GM19395 (cell line): ENCODE measurements around the gene KCTD5.
A peak's percentile ranks its signal among the peaks of the same experiment; 100 is the strongest.
"Not testable (repeated sequence)": the region's sequence is repeated elsewhere in the genome, so short reads cannot be mapped to it uniquely, and the experiment has no call there.

Experiments
- ATAC-seq: cut with Tn5 transposase; IDR thresholded peaks from one replicate; pipeline ENCODE4 v1.9.1; 2021; ENCODE audit warnings: mild to moderate bottlenecking, moderate library complexity; ENCODE audit not compliant: unreplicated experiment

KCTD5 gene

DNA sequence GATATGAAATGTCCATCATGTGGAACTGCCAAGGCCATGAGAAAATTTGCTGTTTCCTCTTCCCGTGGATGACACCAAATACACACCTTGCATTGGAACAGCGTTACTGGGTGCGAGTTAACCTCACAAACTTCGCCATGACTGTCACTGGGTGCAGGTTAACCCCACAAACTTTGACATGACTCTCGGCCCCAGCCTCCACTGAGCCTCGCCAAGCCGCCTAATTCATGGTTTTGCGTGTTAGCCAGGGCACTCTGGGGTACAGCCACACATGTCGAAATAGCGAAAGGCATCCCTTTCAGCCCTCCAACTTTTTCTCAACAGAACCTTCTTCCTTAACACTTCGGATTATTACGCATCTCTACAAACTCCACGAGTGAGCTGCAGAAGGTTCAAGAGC lies 10.6 kb upstream of the KCTD5 start:
- ATAC-seq, result no peak

DNA sequence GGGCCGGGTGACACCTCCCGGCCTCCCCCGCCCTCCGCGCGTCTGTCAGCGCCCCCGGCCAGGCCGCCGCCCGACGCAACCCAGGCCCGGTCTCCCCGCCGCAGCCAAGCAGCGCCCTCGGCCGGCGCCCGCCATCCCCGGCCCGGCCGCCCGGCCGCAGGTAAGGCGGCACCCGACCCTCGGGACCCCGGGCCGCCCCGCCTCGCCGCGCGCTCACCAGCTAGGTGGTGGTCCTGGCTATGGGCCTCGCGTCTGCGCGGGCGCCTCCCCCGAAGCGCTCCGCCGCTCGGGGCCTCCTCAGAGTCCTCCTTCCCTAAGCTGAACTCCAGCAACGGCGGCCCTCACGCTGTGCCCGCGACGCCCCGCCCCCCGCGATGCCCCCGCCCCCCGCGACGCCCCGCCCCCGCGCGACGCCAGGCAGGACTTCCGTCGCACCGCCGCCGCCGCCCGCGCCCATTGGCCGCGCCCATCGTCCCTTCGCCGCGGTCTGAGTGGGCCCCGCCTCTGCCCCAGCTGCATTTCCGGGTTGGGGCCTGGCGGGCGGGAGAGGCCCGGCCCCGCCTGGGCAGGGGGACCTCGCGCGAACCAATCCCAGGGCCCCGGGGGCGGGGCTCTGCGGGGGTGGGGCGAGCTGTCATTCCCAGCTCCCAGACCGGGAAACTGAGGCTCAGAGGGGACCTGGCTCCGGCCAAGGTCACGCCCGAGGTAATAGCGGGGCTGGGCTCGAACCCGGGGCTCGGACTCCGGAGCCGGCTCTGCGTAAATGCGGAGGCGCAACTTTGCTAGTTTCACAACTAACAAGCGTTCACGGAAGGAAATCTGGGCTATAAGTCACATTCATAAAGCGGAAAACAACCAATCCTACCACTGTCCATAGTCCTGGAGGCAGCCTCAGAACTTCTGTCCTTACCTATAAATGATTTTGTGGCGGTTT lies 9.0 kb upstream of the KCTD5 start:
- peak; percentile 81 for ATAC-seq

GRCh38 chr16:2675021-2675420 lies 7.3 kb upstream of the KCTD5 start:
- ATAC-seq, result no peak

DNA sequence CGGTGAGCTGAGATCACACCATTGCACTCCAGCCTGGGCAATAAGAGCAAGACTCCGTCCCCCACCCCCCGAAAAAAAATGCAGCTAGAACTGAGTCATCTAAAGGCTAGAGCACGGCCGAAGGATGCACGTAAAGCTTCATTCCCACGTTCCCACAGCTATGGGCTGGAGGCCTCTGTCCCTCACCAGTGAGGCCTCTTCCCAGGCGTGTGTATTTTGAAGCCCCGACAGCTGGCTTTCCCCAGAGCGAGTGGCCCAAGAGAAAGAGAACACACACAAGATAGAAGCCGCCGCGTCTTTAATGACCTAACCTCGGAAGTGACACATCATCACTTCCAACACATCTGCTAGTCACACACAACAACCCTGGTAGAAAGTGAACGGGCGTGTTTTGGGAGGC lies 6.6 kb upstream of the KCTD5 start:
- ATAC-seq, result no peak

GRCh38 chr16:2676937-2677336 lies 5.4 kb upstream of the KCTD5 start:
- not testable (repeated sequence) for ATAC-seq

GRCh38 chr16:2678206-2678965 lies 3.9 kb upstream of the KCTD5 start:
- ATAC-seq, result not testable (repeated sequence)

DNA sequence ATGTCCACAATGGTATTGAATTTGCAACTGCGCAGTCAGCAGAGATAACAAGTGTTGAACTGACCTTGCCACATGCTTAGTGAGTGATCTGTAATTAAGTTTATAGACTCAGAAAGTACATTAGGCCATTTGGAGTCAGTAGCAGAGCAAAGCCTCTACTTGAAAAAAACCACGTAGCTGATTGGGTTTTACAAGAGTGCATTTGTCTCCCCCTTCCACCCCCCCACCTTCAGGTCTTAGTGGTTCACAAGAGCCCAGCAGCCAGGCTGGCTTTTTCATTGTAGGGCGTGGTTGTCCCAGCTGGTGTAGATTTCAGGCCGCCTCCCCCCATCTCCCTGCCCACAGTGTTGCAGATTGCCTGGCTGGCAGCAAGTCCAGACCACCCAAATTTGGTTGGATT lies 2.4 kb upstream of the KCTD5 start:
- ATAC-seq, result not testable (repeated sequence)

GRCh38 chr16:2680360-2680759 lies 2.0 kb upstream of the KCTD5 start:
- ATAC-seq, result not testable (repeated sequence)

- ATAC-seq, result not testable (repeated sequence)
Measured at GRCh38 chr16:2683041-2683440, 718 bp downstream of the KCTD5 start.

- peak; percentile 42 for ATAC-seq
Measured at GRCh38 chr16:2686075-2686474, 3.8 kb downstream of the KCTD5 start.

- ATAC-seq, result peak; percentile 47
Measured at GRCh38 chr16:2686912-2687507, 4.7 kb downstream of the KCTD5 start.

DNA sequence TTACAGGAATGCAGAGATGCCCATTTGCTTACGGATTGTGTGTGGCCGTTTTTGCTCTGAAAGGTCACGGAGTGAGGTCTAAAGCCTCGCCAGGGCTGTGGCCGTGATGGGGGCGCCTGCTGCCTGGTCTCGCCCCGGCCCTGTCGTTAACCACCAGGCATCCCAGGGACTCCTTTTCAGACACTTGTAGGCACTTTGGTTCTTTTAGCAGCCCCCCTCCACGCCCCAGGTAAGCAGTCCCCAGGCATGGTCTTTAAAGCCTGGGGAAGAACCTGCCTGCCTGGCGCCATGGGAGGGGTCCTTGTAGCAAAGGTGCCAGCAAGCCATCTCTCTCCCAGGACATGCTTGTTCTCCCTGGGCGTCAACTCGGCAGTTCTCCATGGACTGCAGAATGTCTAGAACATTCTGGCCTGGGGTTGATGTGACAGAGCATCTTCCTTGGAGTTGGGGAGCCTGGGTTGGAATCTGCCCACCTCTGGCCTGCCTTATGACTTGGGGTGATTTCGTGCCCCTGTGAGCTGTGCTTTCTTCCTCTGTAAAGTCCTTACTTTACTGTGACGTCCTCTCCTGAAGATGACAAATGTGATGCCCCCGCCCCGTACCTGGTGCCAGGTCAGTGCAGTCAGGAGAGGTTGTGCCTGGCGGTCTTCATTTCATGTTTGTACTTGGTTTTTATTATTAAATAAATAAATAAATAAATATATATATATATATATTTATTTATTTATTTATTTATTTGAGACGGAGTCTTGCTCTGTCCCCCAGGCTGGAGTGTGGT lies 5.4 kb downstream of the KCTD5 start:
- no peak for ATAC-seq

GRCh38 chr16:2689422-2689821 lies 7.1 kb downstream of the KCTD5 start:
- not testable (repeated sequence) for ATAC-seq

- ATAC-seq, result no peak
Measured at GRCh38 chr16:2689968-2690801, 7.9 kb downstream of the KCTD5 start.

- no peak for ATAC-seq
Measured at GRCh38 chr16:2690852-2691251, 8.5 kb downstream of the KCTD5 start.

- no peak for ATAC-seq
Measured at GRCh38 chr16:2691491-2692248, 9.3 kb downstream of the KCTD5 start.

GRCh38 chr16:2692251-2692947 lies 10.1 kb downstream of the KCTD5 start:
- ATAC-seq, result no peak

DNA sequence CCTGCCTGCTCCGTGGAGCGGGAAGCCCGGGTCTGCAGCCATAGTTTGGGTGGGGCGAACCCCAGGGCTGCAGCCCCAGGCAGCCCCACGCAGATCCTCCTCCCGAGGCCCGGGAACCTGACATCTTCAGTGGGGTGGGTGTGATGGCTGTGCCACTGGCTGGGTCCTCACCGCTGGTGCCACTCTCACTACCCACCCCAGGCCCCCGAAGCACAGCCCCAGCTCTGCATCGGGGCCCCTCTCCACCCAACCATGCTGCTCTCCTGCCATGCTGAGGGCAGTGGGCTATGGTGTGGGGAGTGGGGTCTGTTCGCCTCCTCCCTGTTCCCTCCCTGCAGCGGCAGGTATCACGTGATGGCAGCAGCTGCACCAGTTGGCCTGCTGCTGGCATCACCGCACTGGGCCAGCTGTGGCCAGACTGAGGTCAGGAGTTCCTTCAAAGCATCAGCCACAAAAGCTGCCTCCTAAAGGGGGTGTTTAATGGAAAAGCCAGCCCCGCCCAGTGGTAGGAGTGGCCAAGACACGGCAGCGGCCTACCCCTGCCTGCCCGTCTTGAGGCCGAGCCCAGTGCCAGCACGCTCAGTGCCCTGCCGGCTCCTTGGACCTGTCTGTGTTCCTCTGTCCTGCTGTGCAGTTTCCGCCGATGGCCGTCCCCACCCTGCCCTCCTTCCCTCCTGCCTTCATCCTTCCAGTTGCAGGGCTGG lies 10.8 kb downstream of the KCTD5 start:
- ATAC-seq, result no peak
